Urinary bladder (tissue), 4 donors: ENCODE data around the gene TSEN2. TPM values are rescaled to one million over a fixed set of nuclear protein-coding genes. Genes with fewer than 3 reads are reported as not detected.

ENCODE experiments used
- DNase-seq: peaks from one replicate; pipeline ENCODE4 v3.0.0-alpha.2; 2015; ENCODE audit errors: extremely low spot score
- H3K27ac ChIP-seq: one replicate; pipeline ENCODE4 v1.5.1; 2013; ENCODE audit warnings: low read depth, mild to moderate bottlenecking, moderate library complexity
- H3K36me3 ChIP-seq: one replicate; pipeline ENCODE4 v1.6.1; 2013; ENCODE audit warnings: mild to moderate bottlenecking, moderate library complexity; ENCODE audit not compliant: insufficient read depth
- H3K4me1 ChIP-seq: one replicate; pipeline ENCODE4 v1.6.1; 2013; ENCODE audit warnings: mild to moderate bottlenecking, moderate library complexity; ENCODE audit not compliant: insufficient read depth
- H3K4me3 ChIP-seq: one replicate; pipeline ENCODE4 v1.5.1; 2013; ENCODE audit warnings: low read depth, low read length
- WGBS: extraction: QIAGEN DNeasy Blood & Tissue Kit; methylation state at CpG from one replicate; pipeline ENCODE4 v1.1.7; 2013; 5-methylcytosine and 5-hydroxymethylcytosine counted together
- polyA plus RNA-seq: library from polyadenylated mRNA; stranded (reverse); fragments of 200-250 nt; gene quantifications from one replicate; pipeline ENCODE4 v1.2.3, GENCODE V29; 2013
- total RNA-seq: library from RNA; depleted of rRNA; stranded (reverse); fragments of >200 nt; gene quantifications from one replicate; pipeline ENCODE4 v1.2.3, GENCODE V29; 2014
- donor health status: healthy with polysubstance abuse.
- donor health status: healthy.

Gene TSEN2
- total and polyA plus RNA-seq, 2 donors = 16.4 to 35.2 TPM

- Histone ChIP-seq H3K27ac (no peak overlapping the region), H3K4me3 (no peak overlapping the region), H3K4me1 (no peaks in the 10 kb centered on the region), H3K36me3 (no peaks in the 10 kb centered on the region)
- WGBS = 69% methylated on average over 7 of the region's 7 CpGs
- no peak for DNase-seq
Observed at GRCh38 chr3:12549971-12550760, 65.9 kb downstream of the TSEN2 start.

- no peaks in the 10 kb centered on the region for H3K36me3 ChIP-seq
- no peak overlapping the region for H3K27ac ChIP-seq
- 4% methylated on average over 26 of the region's 26 CpGs for WGBS
- H3K4me3 ChIP-seq = peak overlapping the region; percentile 20
- no peak for DNase-seq
- peaks cover 2% of the 10 kb centered on the region for H3K4me1 ChIP-seq
Observed at GRCh38 chr3:12553921-12554391, 69.7 kb downstream of the TSEN2 start.

- Histone ChIP-seq H3K36me3 (no peaks in the 10 kb centered on the region), H3K4me1 (peaks cover 2% of the 10 kb centered on the region), H3K27ac (peak overlapping the region; percentile 49), H3K4me3 (peak overlapping the region; percentile 63)
- no peak for DNase-seq
- 3% methylated on average over 8 of the region's 8 CpGs for WGBS
Observed at GRCh38 chr3:12556314-12556689, 72.0 kb downstream of the TSEN2 start.

- peak within 1 kb of the TSS; percentile 92 for H3K27ac ChIP-seq
- no peaks in the 10 kb centered on the region for H3K36me3 ChIP-seq
- WGBS = under 1% methylated on average over 77 of the region's 77 CpGs
- H3K4me3 ChIP-seq = peak within 1 kb of the TSS; percentile 63
- peaks cover 2% of the 10 kb centered on the region for H3K4me1 ChIP-seq
- peak; percentile 71 for DNase-seq
Observed at GRCh38 chr3:12556690-12557472, 72.6 kb downstream of the TSEN2 start, which contains the start of gene MKRN2. Gene MKRN2 (plus strand): TSS chr3:12557087. CDS start chr3:12557151, 64 bp downstream.

- peak overlapping the region; percentile 92 for H3K27ac ChIP-seq
- DNase-seq = no peak
- H3K4me3 ChIP-seq = peak overlapping the region; percentile 63
- H3K4me1 ChIP-seq = peaks cover 2% of the 10 kb centered on the region
- 1% methylated on average over 18 of the region's 18 CpGs for WGBS
- H3K36me3 ChIP-seq = no peaks in the 10 kb centered on the region
Observed at GRCh38 chr3:12557473-12558100, 73.3 kb downstream of the TSEN2 start.

- DNase-seq = no peak
- 59% methylated on average over 4 of the region's 4 CpGs for WGBS
- Histone ChIP-seq H3K4me1 (peaks cover 2% of the 10 kb centered on the region), H3K4me3 (no peak overlapping the region), H3K36me3 (no peaks in the 10 kb centered on the region), H3K27ac (no peak overlapping the region)
Observed at GRCh38 chr3:12558706-12559105, 74.4 kb downstream of the TSEN2 start.

- WGBS = 84% methylated on average over 3 of the region's 3 CpGs
- Histone ChIP-seq H3K4me1 (peaks cover 2% of the 10 kb centered on the region), H3K36me3 (no peaks in the 10 kb centered on the region), H3K4me3 (no peak overlapping the region), H3K27ac (no peak overlapping the region)
- DNase-seq = no peak
Observed at GRCh38 chr3:12559520-12559919, 75.2 kb downstream of the TSEN2 start.

GRCh38 chr3:12560505-12561190 lies 76.4 kb downstream of the TSEN2 start:
- no peak for DNase-seq
- no peak overlapping the region for H3K4me3 ChIP-seq
- H3K27ac ChIP-seq = no peak overlapping the region
- no peaks in the 10 kb centered on the region for H3K36me3 ChIP-seq
- peaks cover 2% of the 10 kb centered on the region for H3K4me1 ChIP-seq
- WGBS = 88% methylated on average over 5 of the region's 5 CpGs

- H3K4me1 ChIP-seq = peaks cover 2% of the 10 kb centered on the region
- WGBS = 86% methylated on average over 2 of the region's 2 CpGs
- DNase-seq = no peak
- H3K36me3 ChIP-seq = no peaks in the 10 kb centered on the region
- H3K4me3 ChIP-seq = no peak overlapping the region
- H3K27ac ChIP-seq = no peak overlapping the region
Observed at GRCh38 chr3:12561397-12561796, 77.1 kb downstream of the TSEN2 start.

- Histone ChIP-seq H3K27ac (no peak overlapping the region), H3K36me3 (no peaks in the 10 kb centered on the region), H3K4me3 (no peak overlapping the region), H3K4me1 (peaks cover 2% of the 10 kb centered on the region)
- no peak for DNase-seq
- WGBS = 68% methylated on average over 1 of the region's 1 CpG
Observed at GRCh38 chr3:12562451-12562850, 78.2 kb downstream of the TSEN2 start.

GRCh38 chr3:12566976-12567375 lies 82.7 kb downstream of the TSEN2 start:
- no peaks in the 10 kb centered on the region for H3K4me1 ChIP-seq
- no peak overlapping the region for H3K4me3 ChIP-seq
- H3K36me3 ChIP-seq = peaks cover 5% of the 10 kb centered on the region
- DNase-seq = no peak
- no peak overlapping the region for H3K27ac ChIP-seq

GRCh38 chr3:12568747-12569146 lies 84.5 kb downstream of the TSEN2 start:
- 70% methylated on average over 3 of the region's 3 CpGs for WGBS
- DNase-seq = no peak
- H3K36me3 ChIP-seq = peaks cover 6% of the 10 kb centered on the region
- no peak overlapping the region for H3K4me3 ChIP-seq
- H3K4me1 ChIP-seq = no peaks in the 10 kb centered on the region
- no peak overlapping the region for H3K27ac ChIP-seq

- H3K4me3 ChIP-seq = no peak overlapping the region
- 89% methylated on average over 6 of the region's 6 CpGs for WGBS
- H3K27ac ChIP-seq = no peak overlapping the region
- DNase-seq = no peak
- peaks cover 9% of the 10 kb centered on the region for H3K36me3 ChIP-seq
- H3K4me1 ChIP-seq = no peaks in the 10 kb centered on the region
Observed at GRCh38 chr3:12569836-12570235, 85.6 kb downstream of the TSEN2 start.
